ENCODE measurements around the gene CDH13.

CDH13 gene

DNA sequence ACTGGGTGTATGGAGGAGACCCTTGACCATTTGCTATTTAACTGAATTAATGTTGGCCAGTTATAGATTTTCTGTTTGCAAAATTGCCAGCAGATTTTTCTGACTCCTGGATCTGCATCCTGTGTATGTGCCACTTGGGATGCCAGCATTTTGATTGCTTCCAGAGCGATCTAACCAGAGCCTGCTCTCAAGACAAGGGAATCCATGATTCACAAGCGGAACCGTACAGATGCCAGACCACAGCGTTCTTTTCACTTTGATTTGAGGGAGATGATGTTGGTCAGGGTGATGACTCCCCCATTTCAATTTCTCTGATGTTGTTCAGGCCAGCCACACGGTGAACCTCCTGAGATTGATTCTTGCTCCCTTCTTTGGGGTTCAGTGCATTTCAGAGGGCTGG is 228.7 kb downstream of the CDH13 start:
- DNase-seq, result no peak

GRCh38 chr16:82857693-82858365 is 231.1 kb downstream of the CDH13 start:
- no peak for DNase-seq

DNA sequence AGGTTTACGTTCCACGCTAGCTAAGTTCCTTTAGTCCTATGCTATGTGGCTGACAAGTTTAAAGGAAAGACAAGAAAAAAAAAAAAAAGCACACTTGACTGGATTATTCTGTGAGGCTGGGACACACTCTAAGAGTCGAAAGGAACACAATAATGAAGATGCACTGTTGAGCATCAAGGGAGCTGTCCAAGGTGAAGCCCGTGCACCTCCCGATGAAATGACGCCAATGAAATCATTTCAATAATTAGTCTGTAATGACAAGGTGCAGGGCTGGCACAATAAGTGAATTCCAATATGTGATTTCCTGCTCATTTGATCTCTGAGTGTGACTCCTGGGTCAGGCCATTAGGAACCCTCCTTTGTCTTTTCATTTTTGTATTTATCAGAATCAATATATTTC is 232.9 kb downstream of the CDH13 start:
- DNase-seq, result no peak

DNA sequence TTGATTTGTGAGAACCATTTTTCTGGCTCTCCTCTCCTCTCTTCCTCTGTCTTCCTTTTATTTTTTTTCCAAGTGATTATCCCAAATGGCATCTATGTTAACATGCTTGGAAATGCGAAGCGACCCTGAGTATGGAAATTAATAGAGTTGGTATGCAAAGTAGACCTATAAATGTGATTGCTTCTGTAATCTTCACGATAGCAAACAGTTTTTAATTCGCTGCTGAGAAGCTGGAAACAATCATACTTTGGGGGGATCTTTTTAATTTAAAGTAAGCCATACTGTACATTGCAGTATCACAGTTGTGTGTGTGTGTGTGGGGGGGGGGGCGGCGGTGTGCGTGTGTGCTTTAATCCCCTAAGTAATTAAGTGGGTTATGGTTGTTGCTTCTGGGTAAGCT is 233.3 kb downstream of the CDH13 start:
- no peak for DNase-seq

DNA sequence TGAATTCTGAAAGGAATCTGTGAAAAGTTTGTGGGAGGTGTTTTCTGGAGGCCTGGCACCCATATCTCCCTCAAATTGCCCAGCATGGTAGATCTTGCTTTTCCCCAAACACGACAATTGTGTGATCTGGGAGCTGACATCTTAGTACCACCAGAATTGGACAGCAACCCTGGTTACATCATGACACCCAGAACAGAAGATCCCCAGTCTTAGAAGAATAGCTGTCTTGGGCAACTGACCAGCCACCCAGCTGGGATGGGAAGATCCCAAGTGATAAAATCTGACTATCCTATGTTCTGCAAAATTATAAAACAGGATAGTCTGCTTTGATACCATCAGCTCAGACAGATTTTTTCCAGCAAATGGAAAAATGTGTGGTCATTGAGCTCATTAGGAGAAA is 235.3 kb downstream of the CDH13 start:
- no peak for DNase-seq

GRCh38 chr16:82864332-82865040 is 237.7 kb downstream of the CDH13 start:
- DNase-seq, result no peak

DNA sequence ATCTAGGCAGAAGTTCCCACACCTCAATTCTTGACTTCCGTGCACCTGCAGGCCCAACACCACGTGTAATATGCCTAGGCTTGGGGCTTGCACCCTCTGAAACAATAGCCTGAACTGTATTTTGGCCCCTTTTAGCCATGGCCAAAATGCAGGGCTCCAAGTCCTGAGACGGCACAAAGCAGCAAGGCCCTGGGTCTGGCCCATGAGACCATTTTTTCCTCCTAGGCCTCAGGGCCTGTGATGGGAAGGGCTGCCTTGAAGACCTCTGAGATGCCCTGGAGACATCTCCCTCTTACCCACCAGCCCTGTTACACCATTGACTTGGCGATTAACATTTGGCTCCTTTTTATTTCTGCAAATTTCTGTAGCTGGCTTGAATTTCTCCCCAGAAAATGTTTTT is 238.6 kb downstream of the CDH13 start:
- no peak for DNase-seq

DNA sequence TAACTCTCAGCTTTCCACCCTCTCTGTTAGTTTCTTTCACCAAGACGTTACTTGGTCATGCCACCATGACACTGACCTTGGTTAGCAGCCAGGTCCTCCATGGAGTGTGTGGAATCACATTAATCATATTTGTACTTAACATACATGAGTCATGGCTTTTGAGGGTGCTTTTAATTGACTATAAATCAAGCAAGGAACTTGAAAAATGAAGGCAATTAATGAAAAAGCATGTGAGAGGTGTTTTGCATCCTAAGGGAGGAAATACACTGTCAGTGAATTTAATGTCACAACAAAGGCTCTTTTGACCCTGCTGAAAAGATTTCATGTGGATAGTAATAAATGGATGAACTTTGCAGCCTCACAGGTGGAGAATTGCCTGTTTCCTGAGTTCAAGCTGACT is 240.7 kb downstream of the CDH13 start:
- no peak for DNase-seq

DNA sequence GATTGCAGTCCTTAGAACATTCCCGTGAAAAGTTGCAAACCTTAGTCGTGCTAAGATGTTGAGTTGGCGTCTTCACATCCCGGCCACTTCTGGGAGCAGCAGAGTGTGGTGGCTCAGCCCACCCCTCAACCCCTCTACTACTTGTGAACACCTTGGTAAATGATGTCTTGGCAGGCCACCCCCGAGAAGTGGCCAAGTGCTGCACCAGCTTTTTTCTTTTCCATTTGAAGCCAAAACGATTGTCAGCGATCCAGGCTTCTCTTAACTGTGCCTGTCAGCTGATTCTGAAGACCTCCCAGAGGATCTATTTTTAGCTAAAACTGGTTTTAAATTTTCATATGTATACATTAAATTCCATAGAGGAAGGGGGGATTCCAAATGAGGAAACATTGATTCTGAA is 247.5 kb downstream of the CDH13 start:
- no peak for DNase-seq

DNA sequence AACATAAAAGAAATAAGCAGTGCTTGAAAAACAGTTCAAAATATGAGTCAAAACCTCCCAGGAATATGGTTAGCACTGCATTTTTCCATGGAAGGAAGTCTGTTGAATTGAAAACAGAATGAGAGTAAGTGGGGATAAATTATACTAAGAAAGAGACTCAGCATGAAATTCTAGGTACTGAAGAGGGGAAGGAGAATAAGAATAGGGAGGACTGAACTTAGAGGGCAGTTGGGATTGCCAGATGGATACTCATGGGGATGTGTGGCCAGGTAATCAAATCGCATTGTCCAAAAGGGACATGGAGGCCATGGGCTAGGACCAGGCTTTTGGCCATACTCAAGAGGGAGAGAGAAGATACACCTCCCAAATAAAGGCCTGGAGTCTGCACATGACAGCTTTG is 247.9 kb downstream of the CDH13 start:
- no peak for DNase-seq

- DNase-seq, result no peak
Measured at GRCh38 chr16:82876951-82877350, 250.2 kb downstream of the CDH13 start.

- no peak for DNase-seq
Measured at GRCh38 chr16:82878466-82878865, 251.7 kb downstream of the CDH13 start.

GRCh38 chr16:82880346-82880745 is 253.6 kb downstream of the CDH13 start:
- DNase-seq, result no peak

DNA sequence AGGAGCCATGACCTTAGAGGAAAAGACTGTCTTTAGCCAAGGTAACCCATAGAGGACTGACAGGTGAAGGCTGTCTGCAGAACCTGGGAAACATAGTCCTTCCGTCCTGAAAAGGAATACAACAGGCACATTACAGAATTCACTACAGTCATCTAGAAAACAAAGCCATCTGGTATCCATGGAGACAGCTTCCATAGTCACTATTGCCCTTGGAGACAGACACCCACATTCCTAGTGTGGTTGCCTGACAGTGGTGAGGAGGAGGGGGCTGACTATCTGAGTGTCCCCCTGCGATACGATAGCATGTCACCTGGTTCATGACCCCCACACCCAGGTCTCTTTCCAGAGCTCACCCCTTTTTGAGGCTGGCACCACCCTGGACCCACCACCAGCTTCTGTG is 254.7 kb downstream of the CDH13 start:
- no peak for DNase-seq

- DNase-seq, result no peak
Measured at GRCh38 chr16:82882226-82882625, 255.5 kb downstream of the CDH13 start.

- no peak for DNase-seq
Measured at GRCh38 chr16:82882982-82883835, 256.4 kb downstream of the CDH13 start.

DNA sequence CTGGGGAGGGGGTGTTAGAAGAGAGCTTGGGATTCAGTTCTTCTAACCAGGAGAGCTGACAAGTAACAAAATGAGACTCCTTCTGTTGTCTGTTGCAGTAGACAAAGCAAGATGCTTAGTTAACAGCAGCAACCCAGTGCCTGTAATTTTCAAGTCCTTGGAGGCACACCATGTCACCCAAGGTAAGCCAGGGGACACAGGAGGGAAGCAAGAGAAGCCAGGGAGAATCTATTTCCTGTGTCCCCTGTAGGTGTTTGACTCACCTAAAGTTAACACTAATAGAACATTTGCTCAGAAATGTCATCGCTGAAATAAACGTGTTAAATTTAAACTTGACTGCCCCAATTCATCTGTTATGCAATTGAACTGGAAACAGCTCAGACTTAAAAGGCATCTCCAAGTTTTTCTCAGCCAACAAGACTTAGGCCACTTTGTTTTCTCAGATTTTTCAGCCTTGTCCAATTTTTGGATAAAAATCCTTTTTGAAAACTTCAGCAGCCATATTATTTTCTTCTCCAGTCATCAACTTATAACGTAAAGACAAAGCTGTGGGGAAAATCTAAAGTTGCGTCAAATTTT is 257.6 kb downstream of the CDH13 start:
- DNase-seq, result no peak

DNA sequence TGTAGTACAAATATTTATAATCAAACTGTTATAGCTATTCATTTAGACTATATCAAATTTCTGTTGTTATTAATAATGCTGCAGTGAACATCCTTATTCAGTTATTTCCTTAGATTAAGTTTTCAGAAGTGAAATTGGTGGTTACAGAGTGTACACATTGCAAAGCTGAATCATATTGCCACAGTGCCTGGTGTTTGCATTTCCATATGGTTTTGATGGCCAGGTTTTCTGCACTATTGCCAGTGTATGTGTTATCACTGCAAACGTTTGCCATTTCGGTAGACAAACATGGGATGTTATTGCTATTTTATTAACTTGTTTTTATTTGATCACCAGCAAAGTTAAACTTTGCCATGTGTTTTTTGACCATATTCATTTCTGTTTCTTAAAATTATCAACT is 259.4 kb downstream of the CDH13 start:
- DNase-seq, result no peak

DNA sequence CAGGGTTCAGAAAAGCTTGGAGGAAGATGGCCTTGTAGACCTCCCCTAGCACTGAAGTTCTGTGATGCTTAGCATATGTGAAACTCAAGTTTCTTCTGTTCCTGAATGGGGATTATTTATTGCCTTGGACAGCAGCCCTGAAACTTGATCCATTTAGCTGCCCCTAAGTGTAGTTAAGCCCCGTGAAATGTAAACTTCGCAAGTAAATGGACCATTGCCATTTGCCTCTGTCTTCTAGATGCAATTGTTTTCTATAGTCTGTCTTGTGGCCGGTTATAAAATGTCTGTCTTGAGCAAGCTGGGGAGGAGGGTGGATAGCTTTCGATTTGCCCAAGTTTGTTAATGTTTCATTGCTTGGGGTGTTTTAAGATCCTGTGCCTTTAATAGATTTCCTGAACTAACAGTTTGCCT is 261.8 kb downstream of the CDH13 start:
- peak; percentile 1 for DNase-seq

DNA sequence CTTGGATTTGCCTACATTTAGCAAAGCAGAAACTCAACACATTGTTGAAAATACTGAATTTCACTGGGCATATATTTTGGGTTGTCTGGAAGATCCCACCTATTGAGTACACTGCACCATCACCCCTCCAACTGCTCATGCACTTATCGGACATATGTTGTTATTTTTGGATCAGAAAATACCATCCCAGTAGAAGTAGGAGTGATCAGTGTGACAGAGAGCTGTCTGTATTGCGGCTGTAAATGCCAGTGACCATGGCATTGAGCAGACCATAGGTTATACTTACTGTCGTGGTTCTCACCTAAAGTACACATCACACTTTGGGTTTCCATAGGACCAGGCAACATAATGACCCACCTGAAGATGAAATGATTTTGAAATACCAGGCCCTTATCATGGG is 264.7 kb downstream of the CDH13 start:
- DNase-seq, result no peak

- DNase-seq, result no peak
Measured at GRCh38 chr16:82891918-82892317, 265.1 kb downstream of the CDH13 start.

DNA sequence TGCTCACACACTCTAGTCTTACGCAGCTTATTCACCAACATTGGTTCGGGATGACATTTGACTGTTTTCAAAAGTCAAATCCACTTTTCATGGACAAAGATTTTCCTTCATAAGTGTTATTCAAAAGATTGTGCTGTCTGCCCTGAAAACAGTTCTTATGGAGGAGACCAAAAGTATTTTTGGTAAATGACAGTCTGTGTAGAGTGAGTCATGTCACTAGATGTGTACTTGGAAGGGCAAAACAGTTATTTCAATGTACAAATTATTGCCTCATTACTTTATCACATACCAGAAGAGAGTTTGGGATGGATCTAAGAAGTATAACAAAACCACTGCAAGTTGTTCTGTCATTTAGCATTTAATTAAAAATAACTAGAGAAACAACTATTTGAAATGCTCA is 265.6 kb downstream of the CDH13 start:
- DNase-seq, result no peak

DNA sequence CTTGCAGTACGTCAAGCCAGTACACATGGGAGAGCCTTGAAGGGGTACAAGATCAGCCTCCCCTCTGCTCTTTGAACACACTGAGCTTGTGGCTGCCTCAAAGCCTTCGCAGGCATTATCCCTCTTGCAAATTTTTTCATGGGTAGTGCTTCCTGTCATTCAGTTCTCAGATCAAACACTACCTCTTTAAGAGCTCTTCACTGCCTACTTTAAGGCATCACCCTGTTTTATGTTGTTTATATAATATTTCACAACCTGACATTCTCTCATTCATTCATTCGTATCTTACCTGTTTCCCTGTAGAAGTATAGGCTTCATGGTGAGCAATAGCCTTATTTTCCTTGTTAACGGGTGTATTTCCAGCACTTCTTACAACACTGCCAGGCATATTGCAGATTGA is 269.1 kb downstream of the CDH13 start:
- DNase-seq, result no peak

DNA sequence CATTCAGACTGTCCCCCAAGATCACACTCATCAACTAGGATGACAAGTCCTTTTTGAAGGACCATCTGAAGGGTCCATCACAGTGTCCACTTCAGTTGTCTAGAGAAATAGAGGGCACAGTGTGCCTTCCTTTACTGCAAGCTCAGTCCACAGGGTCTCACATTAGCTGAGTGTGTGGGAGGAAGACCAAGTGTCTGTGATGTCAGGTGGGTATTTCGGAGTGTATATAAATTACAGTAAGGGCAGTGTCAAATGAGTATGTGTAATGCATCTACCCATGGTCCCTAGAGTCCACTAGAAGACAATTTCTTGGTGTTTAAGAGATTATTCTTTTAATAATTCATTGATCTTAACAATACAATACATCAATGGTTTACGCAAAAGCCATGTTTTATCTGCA is 272.2 kb downstream of the CDH13 start:
- no peak for DNase-seq

Data from T1000 (cell line).